Measurements from ENCODE around the gene TMEM144.

Gene TMEM144
- 15.0 to 85.9 (median 54.2) reads per million in 18 experiments for total RNA-seq

GRCh38 chr4:158209825-158210807 is at the start of gene TMEM144:
TMEM144 (plus strand) TSS chr4:158210486; CDS start chr4:158212668, 2,182 bp downstream.
- peak; percentile 93 to 97 for DNase-seq

GRCh38 chr4:158161551-158162354 is 48.5 kb upstream of the TMEM144 start:
- DNase-seq: peak; percentile 96 to 97

- peak in 1 of 2 donors; percentile 60 for DNase-seq
These were observed 47.7 kb upstream of the TMEM144 start for GRCh38 chr4:158162631-158163030.

- no peak for DNase-seq
These were observed 46.1 kb upstream of the TMEM144 start for GRCh38 chr4:158163941-158164767.

- DNase-seq: no peak
These were observed 45.5 kb upstream of the TMEM144 start for GRCh38 chr4:158164768-158165213.

- no peak for DNase-seq
These were observed 43.6 kb upstream of the TMEM144 start for GRCh38 chr4:158166701-158167100.

- no peak for DNase-seq
These were observed 41.7 kb upstream of the TMEM144 start for GRCh38 chr4:158168606-158169005.

GRCh38 chr4:158169506-158169905 is 40.8 kb upstream of the TMEM144 start:
- no peak for DNase-seq

- DNase-seq: peak; percentile 61
These were observed 40.2 kb upstream of the TMEM144 start for GRCh38 chr4:158169931-158170690.

- peak; percentile 89 to 90 for DNase-seq
These were observed 39.4 kb upstream of the TMEM144 start for GRCh38 chr4:158170691-158171561.

- peak; percentile 72 to 74 for DNase-seq
These were observed 37.7 kb upstream of the TMEM144 start, which contains the start of gene GASK1B for GRCh38 chr4:158172261-158173258. GASK1B (minus strand) TSS chr4:158173025; CDS start chr4:158171375, 1,650 bp downstream.

- DNase-seq: no peak
These were observed 34.2 kb upstream of the TMEM144 start for GRCh38 chr4:158176108-158176507.

- no peak for DNase-seq
These were observed 33.5 kb upstream of the TMEM144 start for GRCh38 chr4:158176776-158177175.

- DNase-seq: no peak
These were observed 30.8 kb upstream of the TMEM144 start for GRCh38 chr4:158179465-158179864.

GRCh38 chr4:158181906-158182305 is 28.4 kb upstream of the TMEM144 start:
- no peak for DNase-seq

- no peak for DNase-seq
These were observed 27.6 kb upstream of the TMEM144 start for GRCh38 chr4:158182736-158183135.

- no peak for DNase-seq
These were observed 23.5 kb upstream of the TMEM144 start for GRCh38 chr4:158186815-158187214.

GRCh38 chr4:158189422-158189821 is 20.9 kb upstream of the TMEM144 start:
- peak; percentile 68 to 82 for DNase-seq

- DNase-seq: no peak
These were observed 19.6 kb upstream of the TMEM144 start for GRCh38 chr4:158190718-158191117.
